ENCODE data around the gene FIBCD1. TPM values are rescaled to one million over a fixed set of nuclear protein-coding genes. Genes with fewer than 3 reads are reported as not detected.

Gene FIBCD1
- total RNA-seq, 4 donors from 2014 or later: 0.40 to 0.83 (median 0.42) TPM; not detected in 1

- no peak overlapping the region for H3K27ac ChIP-seq (replicated peaks in 1 of 4)
- H3K27me3 ChIP-seq: peaks cover 0 to 51% (median under 1%) of the 10 kb centered on the region in 4 donors
- intact Hi-C loops (cut with DNase I): loop anchor here (10.0 kb wide), 1 partner anchor 88 kb away; no protein-coding TSS in a partner anchor
Observed at GRCh38 chr9:130946766-130947617, 7.9 kb upstream of the FIBCD1 start.

GRCh38 chr9:130945173-130945572 is 6.1 kb upstream of the FIBCD1 start:
- Histone ChIP-seq H3K9me3 (peaks cover 0 to 6% (median 2%) of the 10 kb centered on the region in 4 donors), H3K36me3 (no peaks in the 10 kb centered on the region), H3K4me3 (no peak overlapping the region), H3K4me1 (peaks cover 0 to 13% (median 10%) of the 10 kb centered on the region in 4 donors), H3K27ac (replicated peaks in 1 of 4) (no peak overlapping the region), H3K27me3 (peaks cover under 1 to 64% (median 11%) of the 10 kb centered on the region in 4 donors)
- 80% methylated on average over 9 of the region's 9 CpGs for WGBS
- no peak for DNase-seq (ENCODE audit: extremely low spot score)
- intact Hi-C loops (cut with DNase I): loop anchor here (10.0 kb wide), 1 partner anchor 90 kb away; no protein-coding TSS in a partner anchor
- TF ChIP-seq POLR2AphosphoS5 (IDR thresholded peaks at IDR 0.05): no peak
- no peak for TF ChIP-seq EP300 (IDR thresholded peaks at IDR 0.05)
- TF ChIP-seq CTCF (IDR thresholded peaks at IDR 0.05): no peak

More at GRCh38 chr9:130946766-130947617, 7.9 kb upstream of the FIBCD1 start:
- peaks cover 0 to 6% (median 2%) of the 10 kb centered on the region in 4 donors for H3K9me3 ChIP-seq
- TF ChIP-seq EP300 (IDR thresholded peaks at IDR 0.05) (no peak), POLR2AphosphoS5 (IDR thresholded peaks at IDR 0.05) (no peak), POLR2A (IDR thresholded peaks at IDR 0.05; ENCODE audit: low read depth) (no peak), CTCF (IDR thresholded peaks at IDR 0.05) (no peak)
- no peak for DNase-seq (ENCODE audit: extremely low spot score)
- H3K4me3 ChIP-seq: no peak overlapping the region
- no peaks in the 10 kb centered on the region for H3K4me1 ChIP-seq
- 72% methylated on average over 15 of the region's 16 CpGs for WGBS
- no peaks in the 10 kb centered on the region for H3K36me3 ChIP-seq

- no peaks in the 10 kb centered on the region for H3K36me3 ChIP-seq
- intact Hi-C loops (cut with DNase I): loop anchor here (5.0 to 10.0 kb wide), 2 partner anchors 90 to 177 kb away; no protein-coding TSS in a partner anchor
- TF ChIP-seq POLR2A (IDR thresholded peaks at IDR 0.05; ENCODE audit: low read depth) (no peak), POLR2AphosphoS5 (IDR thresholded peaks at IDR 0.05) (no peak), EP300 (IDR thresholded peaks at IDR 0.05) (no peak), CTCF (IDR thresholded peaks at IDR 0.05) (no peak)
- H3K4me3 ChIP-seq: no peak overlapping the region
- H3K4me1 ChIP-seq: peaks cover 4 to 19% (median 16%) of the 10 kb centered on the region in 4 donors
- no peak for DNase-seq (ENCODE audit: extremely low spot score)
- H3K27me3 ChIP-seq: peaks cover 6 to 68% (median 16%) of the 10 kb centered on the region in 4 donors
- peaks cover 0 to 2% (median under 1%) of the 10 kb centered on the region in 4 donors for H3K9me3 ChIP-seq
- WGBS: 56% methylated on average over 3 of the region's 3 CpGs
- no peak overlapping the region for H3K27ac ChIP-seq (replicated peaks in 1 of 4)
Observed at GRCh38 chr9:130944510-130945058, 5.5 kb upstream of the FIBCD1 start.

- H3K9me3 ChIP-seq: no peaks in the 10 kb centered on the region
- 31% methylated on average over 14 of the region's 14 CpGs for WGBS
- peaks cover 11 to 27% (median 24%) of the 10 kb centered on the region in 4 donors for H3K4me1 ChIP-seq
- TF ChIP-seq POLR2AphosphoS5 (IDR thresholded peaks at IDR 0.05): no peak
- no peak for TF ChIP-seq EP300 (IDR thresholded peaks at IDR 0.05)
- TF ChIP-seq CTCF (IDR thresholded peaks at IDR 0.05): no peak
- TF ChIP-seq POLR2A (IDR thresholded peaks at IDR 0.05; ENCODE audit: low read depth): no peak
- intact Hi-C loops (cut with DNase I): loop anchor here (5.0 to 10.0 kb wide), 2 partner anchors 91 to 176 kb away; no protein-coding TSS in a partner anchor
- peaks cover 14 to 69% (median 24%) of the 10 kb centered on the region in 4 donors for H3K27me3 ChIP-seq
- no peak overlapping the region for H3K4me3 ChIP-seq
- DNase-seq (ENCODE audit: extremely low spot score): no peak
- H3K27ac ChIP-seq (replicated peaks in 1 of 4): no peak overlapping the region
- no peaks in the 10 kb centered on the region for H3K36me3 ChIP-seq
Observed at GRCh38 chr9:130943777-130944176, 4.7 kb upstream of the FIBCD1 start.
